Upper lobe of left lung (tissue), 4 donors: ENCODE measurements around the gene ASIC3.

Experiments used
- EP300 ChIP-seq, 4 donors: sonication (generic); formaldehyde crosslinking; IDR thresholded peaks; one replicate each; pipeline ENCODE4 v1.5.1; 2017; ENCODE audit warnings: antibody characterized with exemption in 4 of 4, control low read depth in 2 of 4
- POLR2A ChIP-seq, 4 donors: fragments of 450-650 bp; IDR thresholded peaks; one replicate each; pipeline ENCODE4 v1.5.1; 2016 to 2017; ENCODE audit warnings: antibody characterized with exemption in 4 of 4, mild to moderate bottlenecking in 2 of 4
- POLR2AphosphoS5 ChIP-seq, 2 donors: sonication (generic); formaldehyde crosslinking; IDR thresholded peaks; one replicate each; pipeline ENCODE4 v1.5.1; 2017; ENCODE audit warnings: antibody characterized with exemption in 2 of 2
- TF ChIP-seq, protein P1 (sequence below), 6 experiments: fragments of 450-650 bp in 4 of 6; fragments of 200-600 bp in 2 of 6; sonication (generic) in 2 of 6; IDR thresholded peaks; one replicate each; pipeline ENCODE4 v1.5.1; 2016 to 2019; ENCODE audit warnings: antibody characterized with exemption in 6 of 6

DNA sequence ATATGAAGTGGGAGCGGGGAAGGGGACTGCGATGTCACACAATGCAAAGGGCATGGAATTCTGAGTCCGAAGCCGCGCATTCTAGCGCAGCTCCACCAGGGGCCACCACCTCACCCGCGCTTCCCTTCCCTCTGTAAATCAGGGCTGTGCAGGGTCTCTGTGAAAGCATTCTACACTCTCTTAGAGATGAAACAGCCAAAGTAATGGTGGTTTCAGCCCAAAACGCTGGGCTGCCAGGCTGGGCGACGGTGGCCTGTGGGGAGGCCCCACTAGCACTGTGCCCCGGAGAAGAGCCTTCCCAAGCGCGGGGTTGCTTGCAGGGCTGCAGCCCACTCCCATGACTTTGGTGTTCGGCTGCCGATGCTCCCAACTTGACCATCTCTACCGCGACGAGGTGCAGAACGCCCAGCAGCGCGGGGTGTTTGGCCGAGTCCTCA is 35.4 kb upstream of the ASIC3 start:
- TF ChIP-seq EP300 (IDR thresholded peaks at IDR 0.05): no peak
- no peak for TF ChIP-seq POLR2A (IDR thresholded peaks at IDR 0.05)
- TF ChIP-seq, protein P1, sequence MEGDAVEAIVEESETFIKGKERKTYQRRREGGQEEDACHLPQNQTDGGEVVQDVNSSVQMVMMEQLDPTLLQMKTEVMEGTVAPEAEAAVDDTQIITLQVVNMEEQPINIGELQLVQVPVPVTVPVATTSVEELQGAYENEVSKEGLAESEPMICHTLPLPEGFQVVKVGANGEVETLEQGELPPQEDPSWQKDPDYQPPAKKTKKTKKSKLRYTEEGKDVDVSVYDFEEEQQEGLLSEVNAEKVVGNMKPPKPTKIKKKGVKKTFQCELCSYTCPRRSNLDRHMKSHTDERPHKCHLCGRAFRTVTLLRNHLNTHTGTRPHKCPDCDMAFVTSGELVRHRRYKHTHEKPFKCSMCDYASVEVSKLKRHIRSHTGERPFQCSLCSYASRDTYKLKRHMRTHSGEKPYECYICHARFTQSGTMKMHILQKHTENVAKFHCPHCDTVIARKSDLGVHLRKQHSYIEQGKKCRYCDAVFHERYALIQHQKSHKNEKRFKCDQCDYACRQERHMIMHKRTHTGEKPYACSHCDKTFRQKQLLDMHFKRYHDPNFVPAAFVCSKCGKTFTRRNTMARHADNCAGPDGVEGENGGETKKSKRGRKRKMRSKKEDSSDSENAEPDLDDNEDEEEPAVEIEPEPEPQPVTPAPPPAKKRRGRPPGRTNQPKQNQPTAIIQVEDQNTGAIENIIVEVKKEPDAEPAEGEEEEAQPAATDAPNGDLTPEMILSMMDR (IDR thresholded peaks at IDR 0.05): peak in 3 of 6 experiments; percentile 27 to 44 (median 35)
- no peak for TF ChIP-seq POLR2AphosphoS5 (IDR thresholded peaks at IDR 0.05)
